NCI-H1092 (cell line): ENCODE data around the gene SPIB.
"Not testable (repeated sequence)": the region's sequence is repeated elsewhere in the genome, so short reads cannot be mapped to it uniquely, and the experiment has no call there.

Experiments used
- DNase-seq: peaks from one replicate; lab custom pipeline; 2025; lab: John Stamatoyannopoulos, UW

Gene SPIB

GRCh38 chr19:50390952-50391351 lies 27.8 kb upstream of the SPIB start:
- DNase-seq, result not testable (repeated sequence)

- DNase-seq, result no peak
Observed at GRCh38 chr19:50392759-50393158, 26.0 kb upstream of the SPIB start.

GRCh38 chr19:50393589-50393988 lies 25.1 kb upstream of the SPIB start:
- no peak for DNase-seq

GRCh38 chr19:50394017-50394416 lies 24.7 kb upstream of the SPIB start:
- no peak for DNase-seq

GRCh38 chr19:50398675-50399367 lies 19.9 kb upstream of the SPIB start:
- no peak for DNase-seq

- DNase-seq, result no peak
Observed at GRCh38 chr19:50399368-50399745, 19.4 kb upstream of the SPIB start.

- DNase-seq, result no peak
Observed at GRCh38 chr19:50401605-50402450, 16.9 kb upstream of the SPIB start.

GRCh38 chr19:50402544-50403301 lies 16.0 kb upstream of the SPIB start:
- no peak for DNase-seq

GRCh38 chr19:50406156-50406820 lies 12.4 kb upstream of the SPIB start:
- no peak for DNase-seq

- DNase-seq, result no peak
Observed at GRCh38 chr19:50406829-50407228, 11.9 kb upstream of the SPIB start.

- DNase-seq, result no peak
Observed at GRCh38 chr19:50409347-50409746, 9.4 kb upstream of the SPIB start.

- DNase-seq, result no peak
Observed at GRCh38 chr19:50410109-50410508, 8.6 kb upstream of the SPIB start.

GRCh38 chr19:50412419-50412818 lies 6.3 kb upstream of the SPIB start:
- no peak for DNase-seq

- no peak for DNase-seq
Observed at GRCh38 chr19:50413096-50413495, 5.6 kb upstream of the SPIB start.

GRCh38 chr19:50413531-50413930 lies 5.2 kb upstream of the SPIB start:
- DNase-seq, result no peak

GRCh38 chr19:50414864-50415660 lies 3.7 kb upstream of the SPIB start:
- DNase-seq, result no peak

GRCh38 chr19:50415661-50416033 lies 3.1 kb upstream of the SPIB start:
- DNase-seq, result no peak

GRCh38 chr19:50416034-50416977 lies 2.4 kb upstream of the SPIB start:
- no peak for DNase-seq

GRCh38 chr19:50417111-50418081 lies 1.3 kb upstream of the SPIB start:
- DNase-seq, result no peak
